ENCODE measurements around the gene SGMS2.

Gene SGMS2

GRCh38 chr4:107828315-107829090, 3.8 kb downstream of the SGMS2 start:
- DNase-seq (ENCODE audit: low spot score): no peak

- no peak for DNase-seq (ENCODE audit: low spot score)
Measured at GRCh38 chr4:107831140-107831539, 6.4 kb downstream of the SGMS2 start.

GRCh38 chr4:107832275-107832807, 7.6 kb downstream of the SGMS2 start:
- DNase-seq (ENCODE audit: low spot score): no peak

- DNase-seq (ENCODE audit: low spot score): no peak
Measured at GRCh38 chr4:107834241-107834794, 9.6 kb downstream of the SGMS2 start.

GRCh38 chr4:107835406-107835805, 10.7 kb downstream of the SGMS2 start:
- DNase-seq (ENCODE audit: low spot score): no peak

GRCh38 chr4:107837317-107837716, 12.6 kb downstream of the SGMS2 start:
- DNase-seq (ENCODE audit: low spot score): no peak

GRCh38 chr4:107837776-107838618, 13.3 kb downstream of the SGMS2 start:
- DNase-seq (ENCODE audit: low spot score): no peak

- DNase-seq (ENCODE audit: low spot score): no peak
Measured at GRCh38 chr4:107838861-107839565, 14.3 kb downstream of the SGMS2 start.

GRCh38 chr4:107843391-107843790, 18.7 kb downstream of the SGMS2 start:
- DNase-seq (ENCODE audit: low spot score): no peak

GRCh38 chr4:107845681-107846080, 20.9 kb downstream of the SGMS2 start:
- DNase-seq (ENCODE audit: low spot score): no peak

GRCh38 chr4:107850438-107850837, 25.7 kb downstream of the SGMS2 start:
- DNase-seq (ENCODE audit: low spot score): no peak

GRCh38 chr4:107853444-107854355, 29.0 kb downstream of the SGMS2 start:
- DNase-seq (ENCODE audit: low spot score): no peak

GRCh38 chr4:107854356-107855022, 29.8 kb downstream of the SGMS2 start:
- no peak for DNase-seq (ENCODE audit: low spot score)

GRCh38 chr4:107855723-107856122, 31.0 kb downstream of the SGMS2 start:
- DNase-seq (ENCODE audit: low spot score): no peak

GRCh38 chr4:107856901-107857300, 32.2 kb downstream of the SGMS2 start:
- no peak for DNase-seq (ENCODE audit: low spot score)

- no peak for DNase-seq (ENCODE audit: low spot score)
Measured at GRCh38 chr4:107857741-107858140, 33.0 kb downstream of the SGMS2 start.

- DNase-seq (ENCODE audit: low spot score): no peak
Measured at GRCh38 chr4:107858158-107858742, 33.5 kb downstream of the SGMS2 start.

GRCh38 chr4:107862658-107863057, 37.9 kb downstream of the SGMS2 start:
- no peak for DNase-seq (ENCODE audit: low spot score)

- no peak for DNase-seq (ENCODE audit: low spot score)
Measured at GRCh38 chr4:107863416-107863815, 38.7 kb downstream of the SGMS2 start.

GRCh38 chr4:107863850-107864371, 39.2 kb downstream of the SGMS2 start:
- DNase-seq (ENCODE audit: low spot score): no peak
